ELF-1 (cell line): Measurements from ENCODE around the gene SPECC1.
"Not testable (repeated sequence)": the region's sequence is repeated elsewhere in the genome, so short reads cannot be mapped to it uniquely, and the experiment has no call there.

ENCODE experiments used
- DNase-seq: peaks from one replicate; pipeline ENCODE4 v3.0.0-alpha.2; 2016; ENCODE audit warnings: low read depth, low spot score

SPECC1 gene

GRCh38 chr17:20307326-20307910 lies 298.3 kb downstream of the SPECC1 start:
- DNase-seq = no peak

DNA sequence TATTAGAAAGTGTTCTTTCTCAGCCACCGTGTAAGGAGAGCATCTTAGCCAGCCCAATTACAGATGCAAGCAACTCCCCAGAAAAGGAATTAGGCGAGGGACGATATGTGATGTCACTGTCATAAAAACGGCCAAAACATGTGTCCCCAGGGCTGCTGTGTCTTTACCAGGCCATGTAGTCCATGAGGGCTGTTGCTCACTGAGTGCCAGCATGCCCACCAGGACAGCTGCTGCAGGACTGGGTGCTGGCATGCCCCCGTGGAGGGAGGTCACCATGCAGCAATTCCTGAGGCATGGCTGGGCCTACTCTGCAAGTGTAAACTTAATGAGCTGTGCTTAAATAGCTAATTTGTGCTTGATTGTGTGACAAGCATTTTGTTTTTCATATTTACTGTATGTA lies 301.3 kb downstream of the SPECC1 start:
- DNase-seq = no peak

GRCh38 chr17:20313306-20313705 lies 304.1 kb downstream of the SPECC1 start:
- DNase-seq = no peak

- no peak for DNase-seq
These were observed 304.7 kb downstream of the SPECC1 start for GRCh38 chr17:20313891-20314290.

DNA sequence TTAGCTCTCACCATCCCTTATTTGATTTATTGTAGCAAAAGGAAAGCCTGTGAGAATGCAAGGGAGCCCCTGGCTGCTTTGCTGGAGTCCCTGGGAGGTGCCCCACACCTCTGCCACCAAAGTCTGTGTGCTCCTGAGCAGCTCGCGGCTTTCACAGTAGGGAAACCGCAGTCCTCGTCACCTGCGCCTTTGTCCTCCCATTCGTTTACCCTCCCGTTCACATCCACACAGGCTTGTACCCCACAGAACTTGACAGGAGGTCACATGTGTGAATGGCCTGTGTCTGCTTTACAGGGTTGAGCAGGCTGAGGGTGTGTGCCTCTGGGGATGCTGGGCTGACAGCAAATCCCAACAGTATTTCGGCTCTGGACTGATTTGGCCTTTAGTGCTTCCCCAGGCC lies 305.7 kb downstream of the SPECC1 start:
- DNase-seq = no peak

GRCh38 chr17:20315311-20315710 lies 306.2 kb downstream of the SPECC1 start:
- no peak for DNase-seq

- no peak for DNase-seq
These were observed 306.7 kb downstream of the SPECC1 start for GRCh38 chr17:20315821-20316220.

- DNase-seq = peak; percentile 95
These were observed 311.5 kb downstream of the SPECC1 start for GRCh38 chr17:20320535-20321229.

- not testable (repeated sequence) for DNase-seq
These were observed 312.2 kb downstream of the SPECC1 start for GRCh38 chr17:20321357-20321756.

DNA sequence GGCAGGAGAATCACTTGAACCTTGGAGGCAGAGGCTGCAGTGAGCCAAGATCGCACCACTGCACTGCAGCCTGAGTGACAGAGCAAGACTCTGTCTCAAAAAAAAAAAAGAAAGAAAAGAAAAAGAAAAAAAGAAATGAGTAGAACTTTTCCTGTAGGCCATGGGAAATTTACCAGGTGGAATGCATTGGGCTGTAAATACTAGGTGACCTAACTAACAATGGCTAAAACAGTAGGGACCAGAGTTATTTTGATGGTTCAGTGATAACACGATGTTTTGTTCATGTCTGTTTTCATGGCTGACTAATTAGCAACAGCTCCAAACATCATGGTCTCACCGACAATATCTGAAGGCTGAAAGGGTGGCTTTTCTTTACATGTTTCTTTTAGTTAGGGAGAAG lies 318.6 kb downstream of the SPECC1 start:
- not testable (repeated sequence) for DNase-seq

DNA sequence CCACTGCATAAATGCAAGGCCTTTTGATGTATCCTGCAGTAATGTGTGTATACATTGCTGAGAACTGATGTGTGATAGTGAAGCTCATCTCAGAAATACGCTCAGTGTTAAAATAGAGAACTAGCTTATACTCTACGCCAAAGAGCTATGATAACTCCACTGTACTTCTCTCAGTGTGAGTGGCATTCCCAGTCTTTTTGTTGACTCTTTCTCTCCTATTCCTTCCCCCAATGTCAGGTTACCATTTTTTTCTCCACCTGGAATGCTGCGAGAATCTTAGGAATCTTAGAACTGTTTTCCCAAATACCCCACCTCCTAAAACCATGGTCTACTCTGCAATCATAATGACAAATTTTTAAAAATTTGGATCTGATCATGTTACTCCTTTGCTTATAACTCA lies 342.2 kb downstream of the SPECC1 start:
- not testable (repeated sequence) for DNase-seq

- not testable (repeated sequence) for DNase-seq
These were observed 343.4 kb downstream of the SPECC1 start for GRCh38 chr17:20352567-20352966.

GRCh38 chr17:20363846-20364245 lies 354.7 kb downstream of the SPECC1 start:
- DNase-seq = not testable (repeated sequence)
